SW 1271 (cell line): Measurements from ENCODE around the gene OSBPL5.
A peak's percentile ranks its signal among the peaks of the same experiment; 100 is the strongest.

ENCODE experiments used
- DNase-seq, 2 experiments: peaks; one replicate each; lab custom pipeline; 2025; lab: John Stamatoyannopoulos, UW

OSBPL5 gene

DNA sequence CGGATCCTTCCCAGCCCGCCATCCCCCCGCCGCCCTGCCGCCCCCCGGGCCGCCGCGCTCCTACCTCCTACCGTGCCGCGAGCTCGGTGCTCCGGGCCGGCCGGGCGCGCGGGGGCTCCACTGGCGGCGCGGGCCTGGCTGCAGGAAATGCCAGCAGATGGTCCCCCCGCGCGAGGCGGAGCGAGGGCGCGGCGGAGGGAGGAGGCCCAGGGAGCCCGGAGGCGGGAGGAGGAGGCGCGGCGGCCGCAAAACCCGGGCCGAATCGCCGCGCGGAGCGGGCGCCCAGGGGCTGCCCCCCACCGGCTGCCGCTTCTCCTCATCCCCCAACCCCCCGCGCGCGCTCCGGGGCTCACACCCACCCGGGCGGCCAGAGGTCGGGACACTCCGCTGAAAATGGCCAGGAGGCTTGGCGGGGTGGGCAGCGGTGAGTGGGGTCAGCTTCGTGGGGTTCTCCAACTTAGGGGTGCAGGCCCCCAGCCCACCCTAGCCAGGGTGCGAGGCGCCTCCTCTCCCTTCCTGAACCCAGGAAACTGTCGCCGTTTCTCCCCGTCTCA, at the start of gene OSBPL5:
TSS of gene OSBPL5 (minus strand) at position 159 of the 554 bp plus-strand sequence. CDS start 36,162 bp downstream, outside the sequence.
- peak in 1 of 2 experiments; percentile 39 for DNase-seq

GRCh38 chr11:3214420-3214699, 49.2 kb upstream of the OSBPL5 start:
- no peak for DNase-seq

DNA sequence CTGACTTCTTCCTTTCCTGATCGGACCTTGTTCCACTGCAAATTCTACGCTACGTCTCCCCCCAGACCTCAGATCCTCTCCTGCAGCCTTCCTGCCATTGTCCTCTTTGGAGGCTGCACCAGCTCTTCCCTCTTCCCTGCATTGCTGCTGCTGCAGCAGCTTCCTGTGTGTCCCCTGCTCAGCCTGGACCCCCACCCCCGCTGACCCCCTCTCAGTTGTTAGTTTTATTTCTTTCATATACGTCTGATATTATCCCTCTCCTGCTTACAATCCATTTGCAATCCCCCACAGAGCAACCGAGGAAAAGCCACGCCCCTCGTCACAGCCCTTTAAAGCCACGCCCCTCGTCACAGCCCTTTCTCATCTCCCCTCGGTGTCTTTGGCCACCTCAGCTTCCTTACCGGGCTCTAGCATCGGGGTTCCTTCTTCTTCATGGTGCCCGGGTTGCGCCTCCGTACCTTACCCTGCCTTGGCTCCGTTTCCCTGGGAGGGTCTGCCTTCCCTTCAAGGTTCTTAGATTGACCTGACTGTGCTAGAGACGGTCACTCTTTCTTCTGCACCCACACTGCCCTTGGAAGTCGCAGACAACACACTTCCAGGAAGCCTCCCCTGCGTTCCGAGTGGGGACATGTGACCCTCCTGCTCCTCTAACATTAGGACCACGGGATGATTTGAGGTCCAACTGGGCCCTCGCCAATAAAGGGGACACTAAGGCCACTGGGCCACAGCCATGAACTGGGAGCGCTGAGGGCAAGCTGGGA, 48.7 kb upstream of the OSBPL5 start:
- DNase-seq, result no peak

- DNase-seq, result no peak
Measured at GRCh38 chr11:3208272-3208671, 43.2 kb upstream of the OSBPL5 start.

DNA sequence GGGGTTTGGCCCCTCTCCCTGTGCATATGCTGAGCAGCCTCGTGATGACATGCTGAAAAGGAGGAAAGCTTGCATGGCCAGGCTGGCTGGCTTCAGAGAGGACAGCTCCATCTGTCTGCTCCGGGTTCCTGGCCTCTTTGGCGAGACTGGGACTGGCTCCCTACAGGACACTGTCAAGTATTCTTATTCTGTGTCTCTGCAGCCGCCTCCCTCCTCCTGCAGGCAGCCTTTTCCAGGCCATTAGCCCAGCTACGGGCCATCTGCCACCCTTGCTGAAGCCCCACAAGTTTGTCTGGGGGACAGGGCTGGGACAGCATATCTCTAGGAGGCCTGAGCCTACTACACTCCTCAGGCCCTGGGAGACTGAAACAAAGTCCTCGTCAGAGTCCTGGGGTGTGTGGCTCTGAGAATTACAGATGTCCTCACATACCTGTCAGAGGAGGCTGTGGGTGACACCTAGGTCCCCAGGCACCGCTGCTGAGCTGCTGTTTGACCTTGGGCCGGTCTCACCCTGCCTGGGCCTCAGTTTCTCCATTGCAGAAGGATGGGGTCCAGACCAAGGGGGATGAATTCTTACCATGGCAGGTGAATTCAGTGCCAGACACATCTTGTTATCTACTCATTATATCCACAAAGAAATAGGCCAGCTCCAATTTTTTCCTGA, 42.5 kb upstream of the OSBPL5 start:
- no peak for DNase-seq

GRCh38 chr11:3206922-3207204, 41.8 kb upstream of the OSBPL5 start:
- DNase-seq, result no peak

GRCh38 chr11:3206156-3206921, 41.2 kb upstream of the OSBPL5 start:
- DNase-seq, result no peak

DNA sequence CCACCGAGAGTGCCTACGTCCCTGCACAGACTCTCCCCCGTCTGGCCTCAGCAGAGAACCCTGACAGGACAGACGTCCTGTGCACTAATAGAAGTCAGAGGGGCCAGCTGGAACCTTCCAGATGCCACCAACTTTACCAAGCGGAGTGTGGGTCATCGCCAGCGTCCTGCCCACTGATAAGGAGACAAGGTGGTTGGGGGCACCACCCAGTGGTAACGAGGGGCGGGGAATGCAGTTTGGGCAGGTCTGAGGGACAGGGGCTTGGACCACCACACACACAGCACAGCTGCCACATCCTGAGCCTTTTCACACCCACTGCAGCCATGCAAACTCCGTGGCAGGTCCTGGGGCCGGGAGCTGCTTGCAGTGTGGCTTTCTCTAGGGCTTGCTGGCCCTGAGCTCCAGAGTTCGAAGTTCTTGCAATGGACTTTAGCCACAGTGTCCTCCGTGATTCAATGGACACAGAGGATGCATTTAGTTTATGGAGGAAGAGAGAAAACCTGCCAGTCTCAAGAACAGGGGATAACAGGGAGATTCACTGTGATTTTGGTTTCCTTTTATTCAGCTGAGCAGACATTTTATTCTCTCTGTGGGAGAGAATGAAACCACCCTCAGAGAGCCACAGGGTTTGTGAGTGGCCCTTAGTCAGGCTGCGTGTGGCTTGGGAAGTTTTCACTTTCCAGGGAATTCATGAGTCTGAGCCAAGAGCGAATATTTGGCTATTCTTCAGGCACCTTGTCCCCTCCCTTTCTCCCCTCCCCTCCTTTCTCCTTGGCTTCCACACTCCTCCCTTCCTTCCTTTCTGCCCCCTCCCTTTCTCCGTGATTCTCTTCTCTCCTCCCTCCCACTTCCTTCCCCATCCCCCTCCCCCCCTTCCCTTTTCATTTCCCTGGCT, 40.4 kb upstream of the OSBPL5 start:
- no peak for DNase-seq

- no peak for DNase-seq
Measured at GRCh38 chr11:3204141-3205015, 39.3 kb upstream of the OSBPL5 start.

DNA sequence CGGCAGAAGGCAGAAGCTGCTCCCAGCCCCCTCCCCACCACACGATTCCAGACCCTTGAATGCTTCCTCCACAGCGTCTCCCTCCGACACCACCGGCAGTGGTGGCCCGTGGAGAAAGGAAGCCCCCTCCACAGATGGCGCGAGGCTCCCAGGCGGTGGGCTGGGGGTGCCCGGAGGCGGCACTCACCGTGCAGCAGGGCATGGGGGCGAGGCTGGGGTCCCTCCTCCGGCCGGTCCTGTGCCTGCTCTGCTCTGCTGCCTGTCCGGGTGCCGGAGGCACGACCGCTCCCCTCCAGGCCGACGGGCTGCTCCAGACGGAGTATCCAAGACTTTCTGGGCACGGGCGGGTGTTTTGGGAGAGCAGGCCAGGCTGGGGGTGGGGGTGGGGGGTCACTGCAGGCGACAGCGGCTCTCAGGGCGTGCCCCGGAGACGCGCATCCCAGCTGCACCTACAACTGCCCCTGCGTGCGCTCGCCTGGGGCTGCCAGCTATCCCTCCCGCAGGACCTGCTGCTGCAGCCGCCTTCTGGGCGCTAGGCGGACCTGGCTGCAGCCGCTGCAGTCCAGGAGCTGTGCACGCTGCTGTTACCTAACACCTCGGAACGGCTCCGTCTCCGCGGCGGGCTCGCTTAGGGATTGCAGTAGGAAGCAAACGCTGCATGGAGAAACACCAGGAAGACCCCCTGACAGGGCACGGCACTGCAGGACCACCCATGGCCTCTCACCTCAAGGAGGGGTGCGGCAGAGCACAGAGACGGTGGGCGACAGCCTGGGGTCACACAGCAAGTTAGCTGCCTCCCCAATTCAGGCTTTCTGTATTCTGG, 38.3 kb upstream of the OSBPL5 start:
- no peak for DNase-seq

DNA sequence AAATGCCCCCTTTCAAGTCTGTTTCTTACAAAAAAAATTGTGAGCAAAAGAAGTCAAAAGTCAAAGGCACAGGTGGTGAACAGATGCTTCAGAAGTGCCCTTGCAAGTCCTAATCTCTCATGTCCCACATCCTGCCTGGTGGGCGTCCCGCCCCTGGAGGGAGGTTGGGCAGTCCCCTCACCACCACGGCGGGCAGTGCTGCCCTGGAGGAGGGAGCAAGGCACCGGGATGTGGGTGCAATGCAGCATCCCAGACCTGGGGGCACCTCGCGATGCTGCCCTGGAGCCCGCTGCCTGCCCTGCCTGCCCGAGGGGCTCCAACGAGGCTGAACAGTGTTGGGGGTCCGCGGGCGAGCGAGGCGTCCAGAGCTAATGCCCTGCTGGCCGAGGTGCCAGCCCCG, 37.6 kb upstream of the OSBPL5 start:
- DNase-seq, result no peak

DNA sequence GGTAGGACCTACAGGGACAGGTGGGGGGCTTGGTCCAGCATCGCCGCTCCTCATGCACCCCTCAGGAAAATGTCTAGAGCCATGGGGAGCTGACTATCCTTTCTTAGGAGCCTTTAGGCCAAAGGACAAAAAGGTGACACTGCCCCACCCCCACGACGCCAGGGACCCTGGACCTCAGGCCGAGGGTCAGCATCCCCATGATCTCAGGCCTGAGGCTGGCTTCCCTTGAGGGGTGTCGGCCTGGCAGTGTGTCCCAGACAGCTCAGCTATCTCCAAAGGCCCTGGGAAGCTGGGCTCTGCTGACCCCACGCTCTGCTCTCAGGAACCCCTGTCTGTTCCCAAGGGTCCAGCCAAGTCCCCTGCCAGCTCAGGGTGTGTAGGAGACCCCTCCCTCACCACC, 37.2 kb upstream of the OSBPL5 start:
- no peak for DNase-seq

GRCh38 chr11:3201677-3202181, 36.6 kb upstream of the OSBPL5 start:
- no peak for DNase-seq

- no peak for DNase-seq
Measured at GRCh38 chr11:3201112-3201581, 36.0 kb upstream of the OSBPL5 start.

- no peak for DNase-seq
Measured at GRCh38 chr11:3200388-3201111, 35.4 kb upstream of the OSBPL5 start.

GRCh38 chr11:3199537-3200295, 34.6 kb upstream of the OSBPL5 start:
- no peak for DNase-seq

GRCh38 chr11:3198815-3199214, 33.7 kb upstream of the OSBPL5 start:
- no peak for DNase-seq

GRCh38 chr11:3197878-3198528, 32.9 kb upstream of the OSBPL5 start:
- no peak for DNase-seq
